Body of pancreas (tissue), 4 donors: ENCODE measurements around the gene VWA8.

Experiments
- POLR2A ChIP-seq, 3 donors: fragments of 450-650 bp; IDR thresholded peaks; one replicate each; pipeline ENCODE4 v1.6.1; 2016; ENCODE audit warnings: antibody characterized with exemption in 3 of 3, mild to moderate bottlenecking in 2 of 3
- TF ChIP-seq, protein P1 (sequence below), 7 experiments: fragments of 450-650 bp in 4 of 7; fragments of 200-600 bp in 3 of 7; sonication (generic) in 3 of 7; IDR thresholded peaks; one replicate each; pipeline ENCODE4 v1.5.1; 2016 to 2019; ENCODE audit warnings: antibody characterized with exemption in 7 of 7

DNA sequence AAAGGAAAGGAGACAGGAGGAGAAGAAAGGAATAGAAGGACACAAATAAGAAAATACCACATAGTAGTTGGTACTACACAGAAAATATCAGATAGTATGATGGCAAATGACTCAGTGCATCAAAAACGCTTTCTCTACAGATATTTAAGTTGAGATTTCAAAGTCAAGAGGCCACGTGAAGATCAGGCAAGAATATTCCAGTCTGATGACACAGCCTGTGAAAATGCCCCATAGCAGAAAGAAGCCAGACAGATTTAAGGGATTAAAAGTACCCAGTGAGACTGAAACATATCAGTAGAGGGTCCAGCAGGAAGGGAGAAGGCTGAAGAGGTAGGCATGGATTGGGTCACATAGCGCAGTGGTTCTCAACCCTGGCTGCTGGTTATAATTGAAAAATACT lies 113.7 kb downstream of the VWA8 start:
- TF ChIP-seq, protein P1, sequence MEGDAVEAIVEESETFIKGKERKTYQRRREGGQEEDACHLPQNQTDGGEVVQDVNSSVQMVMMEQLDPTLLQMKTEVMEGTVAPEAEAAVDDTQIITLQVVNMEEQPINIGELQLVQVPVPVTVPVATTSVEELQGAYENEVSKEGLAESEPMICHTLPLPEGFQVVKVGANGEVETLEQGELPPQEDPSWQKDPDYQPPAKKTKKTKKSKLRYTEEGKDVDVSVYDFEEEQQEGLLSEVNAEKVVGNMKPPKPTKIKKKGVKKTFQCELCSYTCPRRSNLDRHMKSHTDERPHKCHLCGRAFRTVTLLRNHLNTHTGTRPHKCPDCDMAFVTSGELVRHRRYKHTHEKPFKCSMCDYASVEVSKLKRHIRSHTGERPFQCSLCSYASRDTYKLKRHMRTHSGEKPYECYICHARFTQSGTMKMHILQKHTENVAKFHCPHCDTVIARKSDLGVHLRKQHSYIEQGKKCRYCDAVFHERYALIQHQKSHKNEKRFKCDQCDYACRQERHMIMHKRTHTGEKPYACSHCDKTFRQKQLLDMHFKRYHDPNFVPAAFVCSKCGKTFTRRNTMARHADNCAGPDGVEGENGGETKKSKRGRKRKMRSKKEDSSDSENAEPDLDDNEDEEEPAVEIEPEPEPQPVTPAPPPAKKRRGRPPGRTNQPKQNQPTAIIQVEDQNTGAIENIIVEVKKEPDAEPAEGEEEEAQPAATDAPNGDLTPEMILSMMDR (IDR thresholded peaks at IDR 0.05): no peak
- no peak for TF ChIP-seq POLR2A (IDR thresholded peaks at IDR 0.05)
